ENCODE results near the gene RNASEH2C. TPM values are rescaled to one million over a fixed set of nuclear protein-coding genes. Genes with fewer than 3 reads are reported as not detected.
"Not testable (repeated sequence)": the region's sequence is repeated elsewhere in the genome, so short reads cannot be mapped to it uniquely, and the experiment has no call there.

The RNASEH2C gene
- total RNA-seq, 5 donors from 2014 or later (not counting 1 experiment from before 2014, with no cell fraction given): 35.8 to 77.4 (median 70.7) TPM

DNA sequence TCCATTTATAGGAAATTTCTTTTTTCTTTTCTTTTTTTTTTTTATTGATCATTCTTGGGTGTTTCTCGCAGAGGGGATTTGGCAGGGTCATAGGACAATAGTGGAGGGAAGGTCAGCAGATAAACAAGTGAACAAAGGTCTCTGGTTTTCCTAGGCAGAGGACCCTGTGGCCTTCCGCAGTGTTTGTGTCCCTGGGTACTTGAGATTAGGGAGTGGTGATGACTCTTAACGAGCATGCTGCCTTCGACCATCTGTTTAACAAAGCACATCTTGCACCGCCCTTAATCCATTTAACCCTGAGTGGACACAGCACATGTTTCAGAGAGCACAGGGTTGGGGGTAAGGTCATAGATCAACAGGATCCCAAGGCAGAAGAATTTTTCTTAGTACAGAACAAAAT is 41.6 kb upstream of the RNASEH2C start:
- no CpG with 5 or more reads among the region's 5 CpGs for WGBS (ENCODE audit: insufficient coverage)
- H3K4me1 Mint-ChIP-seq; H3K9me3 Mint-ChIP-seq; H3K4me3 Mint-ChIP-seq; DNase-seq; H3K4me3 ChIP-seq (ENCODE audit: control insufficient read depth in 1 of 2, extremely low read depth in 1 of 2, low read length in 1 of 2); H3K36me3 ChIP-seq (ENCODE audit: control insufficient read depth in 2 of 2, extremely low read depth in 1 of 2, insufficient read depth in 1 of 2, low read length in 1 of 2); H3K36me3 Mint-ChIP-seq; H3K27ac Mint-ChIP-seq; H3K9me3 ChIP-seq; POLR2A ChIA-PET; CTCF ChIA-PET; H3K4me1 ChIP-seq (ENCODE audit: control insufficient read depth in 1 of 2, extremely low read depth in 1 of 2, insufficient read depth in 2 of 2, low read length in 2 of 2); ATAC-seq (replicated peaks in 1 of 4); H3K27ac ChIP-seq (ENCODE audit: low read length): not testable (repeated sequence)
- peaks cover 0 to 19% of the 10 kb centered on the region in 2 experiments for H3K27me3 ChIP-seq (replicated peaks in 1 of 2; ENCODE audit: control insufficient read depth in 2 of 2, extremely low read depth in 1 of 2, insufficient read depth in 2 of 2, low read length in 1 of 2)
- H3K27me3 Mint-ChIP-seq: peaks cover 11 to 22% of the 10 kb centered on the region in 2 donors

GRCh38 chr11:65745049-65745448 is 24.5 kb upstream of the RNASEH2C start:
- CTCF ChIA-PET: interaction anchor here in 1 of 2 donors (0.6 to 1.0 kb wide), 2 partner anchors 31 to 73 kb away, joined by 4 read pairs; no protein-coding TSS in a partner anchor
- H3K36me3 Mint-ChIP-seq: no peaks in the 10 kb centered on the region
- ATAC-seq (replicated peaks in 1 of 4): no peak

GRCh38 chr11:65744699-65745042 is 24.1 kb upstream of the RNASEH2C start:
- CTCF ChIA-PET: interaction anchor here in 1 of 2 donors (0.6 to 1.0 kb wide), 2 partner anchors 32 to 73 kb away, joined by 4 read pairs; no protein-coding TSS in a partner anchor
- no peaks in the 10 kb centered on the region for H3K9me3 Mint-ChIP-seq
- 83% methylated on average over 8 of the region's 8 CpGs for WGBS (ENCODE audit: insufficient coverage)

More at GRCh38 chr11:65745049-65745448, 24.5 kb upstream of the RNASEH2C start:
- H3K4me3 Mint-ChIP-seq: no peak overlapping the region
- no peak for DNase-seq
- Histone ChIP-seq H3K27ac (ENCODE audit: low read length) (no peak overlapping the region), H3K36me3 (ENCODE audit: control insufficient read depth in 2 of 2, extremely low read depth in 1 of 2, insufficient read depth in 1 of 2, low read length in 1 of 2) (no peaks in the 10 kb centered on the region), H3K4me3 (ENCODE audit: control insufficient read depth in 1 of 2, extremely low read depth in 1 of 2, low read length in 1 of 2) (no peak overlapping the region), H3K4me1 (ENCODE audit: control insufficient read depth in 1 of 2, extremely low read depth in 1 of 2, insufficient read depth in 2 of 2, low read length in 2 of 2) (no peaks in the 10 kb centered on the region), H3K27me3 (replicated peaks in 1 of 2; ENCODE audit: control insufficient read depth in 2 of 2, extremely low read depth in 1 of 2, insufficient read depth in 2 of 2, low read length in 1 of 2) (peaks cover 5 to 30% of the 10 kb centered on the region in 2 experiments), H3K9me3 (no peaks in the 10 kb centered on the region)
- peaks cover 16 to 19% of the 10 kb centered on the region in 2 donors for H3K27me3 Mint-ChIP-seq
- POLR2A ChIA-PET: no interaction called here
- no peak overlapping the region for H3K27ac Mint-ChIP-seq
- no peaks in the 10 kb centered on the region for H3K9me3 Mint-ChIP-seq
- H3K4me1 Mint-ChIP-seq: no peaks in the 10 kb centered on the region
- 94% methylated on average over 16 of the region's 17 CpGs for WGBS (ENCODE audit: insufficient coverage)

GRCh38 chr11:65744026-65744698 is 23.6 kb upstream of the RNASEH2C start:
- H3K4me1 Mint-ChIP-seq: no peaks in the 10 kb centered on the region
- no peak overlapping the region for H3K4me3 Mint-ChIP-seq
- H3K27ac Mint-ChIP-seq: no peak overlapping the region
- H3K4me3 ChIP-seq (ENCODE audit: control insufficient read depth in 1 of 2, extremely low read depth in 1 of 2, low read length in 1 of 2): no peak overlapping the region
- H3K9me3 Mint-ChIP-seq: no peaks in the 10 kb centered on the region
- POLR2A ChIA-PET: no interaction called here
- no peaks in the 10 kb centered on the region for H3K9me3 ChIP-seq
- H3K4me1 ChIP-seq (ENCODE audit: control insufficient read depth in 1 of 2, extremely low read depth in 1 of 2, insufficient read depth in 2 of 2, low read length in 2 of 2): no peaks in the 10 kb centered on the region
- 86% methylated on average over 17 of the region's 18 CpGs for WGBS (ENCODE audit: insufficient coverage)
- CTCF ChIA-PET: interaction anchor here in 1 of 2 donors (1.0 kb wide), 1 partner anchor 32 kb away, joined by 4 read pairs; no protein-coding TSS in a partner anchor
- H3K27me3 Mint-ChIP-seq: peaks cover 15 to 19% of the 10 kb centered on the region in 2 donors
- no peak overlapping the region for H3K27ac ChIP-seq (ENCODE audit: low read length)
- H3K36me3 Mint-ChIP-seq: no peaks in the 10 kb centered on the region
- ATAC-seq (replicated peaks in 1 of 4): no peak
- H3K36me3 ChIP-seq (ENCODE audit: control insufficient read depth in 2 of 2, extremely low read depth in 1 of 2, insufficient read depth in 1 of 2, low read length in 1 of 2): no peaks in the 10 kb centered on the region
- DNase-seq: no peak
- H3K27me3 ChIP-seq (replicated peaks in 1 of 2; ENCODE audit: control insufficient read depth in 2 of 2, extremely low read depth in 1 of 2, insufficient read depth in 2 of 2, low read length in 1 of 2): peaks cover 5 to 31% of the 10 kb centered on the region in 2 experiments

More at GRCh38 chr11:65744699-65745042, 24.1 kb upstream of the RNASEH2C start:
- Histone ChIP-seq H3K9me3 (no peaks in the 10 kb centered on the region), H3K4me3 (ENCODE audit: control insufficient read depth in 1 of 2, extremely low read depth in 1 of 2, low read length in 1 of 2) (no peak overlapping the region), H3K4me1 (ENCODE audit: control insufficient read depth in 1 of 2, extremely low read depth in 1 of 2, insufficient read depth in 2 of 2, low read length in 2 of 2) (no peaks in the 10 kb centered on the region), H3K27ac (ENCODE audit: low read length) (no peak overlapping the region), H3K36me3 (ENCODE audit: control insufficient read depth in 2 of 2, extremely low read depth in 1 of 2, insufficient read depth in 1 of 2, low read length in 1 of 2) (no peaks in the 10 kb centered on the region), H3K27me3 (replicated peaks in 1 of 2; ENCODE audit: control insufficient read depth in 2 of 2, extremely low read depth in 1 of 2, insufficient read depth in 2 of 2, low read length in 1 of 2) (peaks cover 5 to 31% of the 10 kb centered on the region in 2 experiments)
- Mint-ChIP-seq H3K27me3 (peaks cover 16 to 19% of the 10 kb centered on the region in 2 donors), H3K4me1 (no peaks in the 10 kb centered on the region), H3K36me3 (no peaks in the 10 kb centered on the region), H3K4me3 (no peak overlapping the region), H3K27ac (no peak overlapping the region)
- no peak for ATAC-seq (replicated peaks in 1 of 4)
- POLR2A ChIA-PET: no interaction called here
- DNase-seq: no peak

DNA sequence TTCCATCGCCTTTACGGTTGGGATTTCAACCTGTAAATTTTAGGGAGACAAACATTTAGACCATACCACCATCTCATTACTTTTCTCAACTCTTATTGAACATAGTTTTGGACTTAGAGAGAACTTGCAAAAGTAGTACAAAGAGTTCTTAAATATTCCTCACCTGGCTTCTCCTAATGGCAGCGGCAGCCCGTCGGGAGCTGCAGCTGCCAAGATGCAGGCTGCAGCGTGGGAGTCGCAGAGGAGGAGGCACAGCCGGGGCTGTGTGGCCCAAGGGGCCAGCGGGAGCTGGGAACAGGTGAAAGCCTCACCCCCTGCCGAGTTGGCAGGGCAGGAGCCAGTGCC is 23.1 kb upstream of the RNASEH2C start:
- ATAC-seq (replicated peaks in 1 of 4) (no peak), DNase-seq (no peak)
- H3K4me1 Mint-ChIP-seq: no peaks in the 10 kb centered on the region
- H3K9me3 ChIP-seq: no peaks in the 10 kb centered on the region
- POLR2A ChIA-PET: no interaction called here
- no peak overlapping the region for H3K27ac Mint-ChIP-seq
- no peaks in the 10 kb centered on the region for H3K36me3 ChIP-seq (ENCODE audit: control insufficient read depth in 2 of 2, extremely low read depth in 1 of 2, insufficient read depth in 1 of 2, low read length in 1 of 2)
- WGBS (ENCODE audit: insufficient coverage): 73% methylated on average over 8 of the region's 10 CpGs
- H3K4me3 Mint-ChIP-seq: no peak overlapping the region
- peaks cover 14 to 19% of the 10 kb centered on the region in 2 donors for H3K27me3 Mint-ChIP-seq
- no peaks in the 10 kb centered on the region for H3K36me3 Mint-ChIP-seq
- no peak overlapping the region for H3K27ac ChIP-seq (ENCODE audit: low read length)
- H3K9me3 Mint-ChIP-seq: no peaks in the 10 kb centered on the region
- H3K4me3 ChIP-seq (ENCODE audit: control insufficient read depth in 1 of 2, extremely low read depth in 1 of 2, low read length in 1 of 2): no peak overlapping the region
- CTCF ChIA-PET: no interaction called here
- peaks cover 5 to 31% of the 10 kb centered on the region in 2 experiments for H3K27me3 ChIP-seq (replicated peaks in 1 of 2; ENCODE audit: control insufficient read depth in 2 of 2, extremely low read depth in 1 of 2, insufficient read depth in 2 of 2, low read length in 1 of 2)
- no peaks in the 10 kb centered on the region for H3K4me1 ChIP-seq (ENCODE audit: control insufficient read depth in 1 of 2, extremely low read depth in 1 of 2, insufficient read depth in 2 of 2, low read length in 2 of 2)

- no peaks in the 10 kb centered on the region for H3K36me3 Mint-ChIP-seq
- CTCF ChIA-PET: no interaction called here
- H3K36me3 ChIP-seq (ENCODE audit: control insufficient read depth in 2 of 2, extremely low read depth in 1 of 2, insufficient read depth in 1 of 2, low read length in 1 of 2): no peaks in the 10 kb centered on the region
- DNase-seq: no peak
- H3K4me3 ChIP-seq (ENCODE audit: control insufficient read depth in 1 of 2, extremely low read depth in 1 of 2, low read length in 1 of 2): no peak overlapping the region
- H3K4me1 ChIP-seq (ENCODE audit: control insufficient read depth in 1 of 2, extremely low read depth in 1 of 2, insufficient read depth in 2 of 2, low read length in 2 of 2): no peaks in the 10 kb centered on the region
- H3K4me1 Mint-ChIP-seq: no peaks in the 10 kb centered on the region
- H3K27me3 Mint-ChIP-seq: peaks cover 17 to 21% of the 10 kb centered on the region in 2 donors
- no peak overlapping the region for H3K4me3 Mint-ChIP-seq
- no peaks in the 10 kb centered on the region for H3K9me3 Mint-ChIP-seq
- H3K27me3 ChIP-seq (replicated peaks in 1 of 2; ENCODE audit: control insufficient read depth in 2 of 2, extremely low read depth in 1 of 2, insufficient read depth in 2 of 2, low read length in 1 of 2): peaks cover 2 to 31% of the 10 kb centered on the region in 2 experiments
- no CpG with 5 or more reads among the region's 1 CpG for WGBS (ENCODE audit: insufficient coverage)
- H3K27ac ChIP-seq (ENCODE audit: low read length): no peak overlapping the region
- H3K27ac Mint-ChIP-seq: no peak overlapping the region
- no peak for ATAC-seq (replicated peaks in 1 of 4)
- no peaks in the 10 kb centered on the region for H3K9me3 ChIP-seq
- POLR2A ChIA-PET: no interaction called here
These were observed 21.8 kb upstream of the RNASEH2C start for GRCh38 chr11:65742353-65742752.
